Islet of Langerhans (tissue), 1 donor: ENCODE measurements around the gene ITGA7.

ENCODE experiments used
- FAIRE-seq: peaks from one replicate; lab custom pipeline; 2011; peaks lifted over from hg19 to GRCh38; lab: Jason Lieb, UNC

The ITGA7 gene

GRCh38 chr12:55698965-55699364 lies 8.7 kb downstream of the ITGA7 start:
- FAIRE-seq, result no peak

DNA sequence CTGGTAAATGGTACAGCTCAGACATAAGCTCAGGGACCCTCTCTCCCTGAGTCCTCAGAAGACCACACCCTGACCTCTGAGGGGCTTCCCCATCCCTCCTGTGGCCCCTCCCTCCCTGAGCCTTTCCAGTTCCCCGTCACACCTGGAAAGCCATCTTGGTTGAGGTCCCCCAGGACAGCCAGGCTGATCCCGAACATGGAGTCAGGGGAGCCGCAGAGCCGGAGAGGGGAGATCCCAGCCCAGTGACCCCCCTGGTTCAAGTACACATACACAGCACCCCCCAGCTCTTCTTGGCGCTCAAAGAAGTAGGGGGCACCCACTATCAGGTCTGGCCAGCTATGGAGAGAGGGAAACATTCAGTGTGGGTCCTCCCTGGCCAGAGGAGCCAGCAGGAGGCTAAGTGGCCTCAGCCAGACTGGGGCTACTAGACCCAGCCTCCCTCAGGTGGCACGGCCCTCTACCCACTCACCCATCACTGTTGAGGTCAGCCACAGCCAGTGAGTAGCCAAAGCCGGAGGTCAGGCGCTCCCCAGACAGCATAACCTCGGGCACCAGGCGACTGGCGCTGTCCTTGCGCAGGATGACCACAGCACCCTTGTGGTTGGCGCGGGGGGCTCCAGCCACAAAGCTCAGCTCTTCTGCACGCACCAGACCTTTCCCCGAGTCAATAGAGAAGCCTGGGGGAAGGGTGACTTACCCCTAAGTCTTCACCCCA lies 9.3 kb downstream of the ITGA7 start:
- FAIRE-seq, result no peak

- FAIRE-seq, result no peak
These were observed 10.0 kb downstream of the ITGA7 start for GRCh38 chr12:55697686-55698085.

DNA sequence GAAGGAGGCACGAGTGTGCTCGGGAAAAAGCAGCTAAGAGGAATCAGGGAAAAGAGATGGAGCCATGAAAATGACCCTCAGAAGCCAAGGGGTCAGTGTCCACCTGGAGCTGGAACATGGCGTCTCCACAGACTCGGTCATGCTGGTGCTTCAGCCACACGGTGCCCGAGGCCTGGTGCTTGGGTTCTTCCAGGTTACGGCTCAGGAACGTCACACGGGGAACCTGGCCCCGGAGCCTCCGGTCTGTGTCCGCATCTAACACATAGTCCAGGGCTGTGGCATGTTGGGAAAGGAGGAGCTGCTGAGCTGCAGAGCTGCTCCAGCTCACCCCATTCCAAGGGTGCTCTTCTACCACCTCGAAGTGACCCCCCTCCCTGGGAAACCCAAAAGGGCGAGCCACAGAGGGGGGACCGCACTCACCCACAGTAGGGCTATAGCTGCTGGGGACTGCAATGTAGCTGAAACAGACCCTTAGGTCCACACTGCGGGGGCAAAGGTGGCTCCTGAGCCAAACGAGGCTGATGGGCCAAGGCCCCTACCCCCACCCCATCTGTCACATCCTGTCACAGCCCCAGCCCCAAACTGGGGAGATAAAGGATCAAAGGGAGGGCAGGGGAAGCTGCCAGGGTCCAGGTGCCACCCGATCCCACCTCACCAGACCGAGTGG lies 10.8 kb downstream of the ITGA7 start:
- no peak for FAIRE-seq

DNA sequence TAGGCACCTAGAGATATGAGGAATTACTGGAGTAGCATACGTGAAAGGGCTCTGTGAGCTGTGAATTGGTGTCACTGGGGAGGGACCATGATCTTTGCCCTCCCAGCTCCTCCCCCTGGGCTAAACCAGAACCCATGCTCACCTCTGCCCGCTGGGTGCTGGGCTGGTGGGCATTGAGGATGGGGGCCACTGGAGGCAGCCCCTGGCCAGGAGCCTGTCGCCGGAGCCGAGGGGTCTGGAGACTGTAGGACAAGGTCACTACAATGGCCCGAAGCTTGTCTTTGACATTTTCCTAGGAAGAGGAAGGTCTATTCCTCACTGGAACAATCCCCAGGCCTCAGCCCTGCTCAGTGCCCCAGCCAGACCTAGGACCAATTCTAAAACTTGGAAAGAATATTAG lies 11.6 kb downstream of the ITGA7 start:
- no peak for FAIRE-seq

DNA sequence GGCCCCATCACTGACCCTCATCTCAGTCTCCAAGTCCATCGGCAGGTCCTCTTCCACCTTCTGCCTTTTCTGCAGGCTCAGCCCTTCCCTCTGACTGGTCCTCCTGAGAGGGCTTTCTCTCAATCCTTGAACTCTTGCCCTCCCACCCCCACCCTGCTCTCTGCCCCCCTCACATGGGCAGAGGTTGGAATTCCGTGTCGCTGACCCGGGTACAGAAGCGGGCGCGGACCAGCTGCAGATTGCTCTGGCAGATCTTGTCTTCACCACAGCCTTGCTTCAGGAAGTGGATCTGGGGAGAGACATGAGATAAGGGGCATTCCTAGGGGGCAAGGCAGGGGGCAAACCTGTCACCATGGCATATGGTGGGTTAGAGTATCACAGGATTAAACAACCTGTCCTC lies 12.4 kb downstream of the ITGA7 start:
- FAIRE-seq, result no peak

- no peak for FAIRE-seq
These were observed 13.1 kb downstream of the ITGA7 start for GRCh38 chr12:55694651-55695050.

GRCh38 chr12:55694188-55694515 lies 13.6 kb downstream of the ITGA7 start:
- FAIRE-seq, result no peak

DNA sequence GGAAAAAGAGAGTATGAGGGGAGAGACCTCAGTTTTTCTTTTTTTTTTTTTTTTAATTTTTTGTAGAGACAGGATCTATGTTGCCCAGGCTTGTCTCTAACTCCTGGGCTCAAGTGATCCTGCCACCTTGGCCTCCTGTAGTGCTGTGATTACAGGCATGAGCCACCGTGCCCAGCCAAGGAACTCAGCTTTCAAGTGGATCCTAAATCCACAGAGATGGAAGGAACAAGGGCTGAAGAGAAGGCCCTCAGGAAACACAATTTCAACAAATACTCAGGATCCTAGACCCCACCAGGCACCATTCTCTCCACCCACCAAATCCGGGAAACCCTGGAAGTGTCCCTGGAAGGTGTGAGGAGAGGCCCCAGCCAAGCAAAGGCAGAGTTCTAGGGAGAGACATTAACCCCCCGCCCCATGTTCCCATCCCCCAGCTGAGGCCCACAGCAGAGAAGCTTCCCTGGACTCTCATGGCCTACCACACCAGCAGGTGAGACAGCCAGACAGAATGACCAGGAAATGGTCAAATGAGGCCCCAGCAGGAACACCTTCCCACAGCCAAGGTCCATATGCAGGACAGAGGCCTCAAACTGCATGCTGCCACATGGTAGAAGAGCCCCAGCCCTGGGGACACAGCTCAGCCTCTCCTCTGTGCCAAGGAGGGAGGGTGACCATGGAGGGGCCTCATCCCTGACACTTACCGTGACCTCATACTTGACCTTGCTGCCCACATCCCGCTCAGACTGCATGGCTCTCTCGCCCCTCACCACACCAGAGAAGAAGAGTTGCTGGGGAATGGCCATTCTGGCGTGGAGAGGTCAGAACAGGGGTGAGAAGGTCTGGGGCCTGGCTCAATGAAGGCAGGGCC lies 14.1 kb downstream of the ITGA7 start:
- FAIRE-seq, result no peak

DNA sequence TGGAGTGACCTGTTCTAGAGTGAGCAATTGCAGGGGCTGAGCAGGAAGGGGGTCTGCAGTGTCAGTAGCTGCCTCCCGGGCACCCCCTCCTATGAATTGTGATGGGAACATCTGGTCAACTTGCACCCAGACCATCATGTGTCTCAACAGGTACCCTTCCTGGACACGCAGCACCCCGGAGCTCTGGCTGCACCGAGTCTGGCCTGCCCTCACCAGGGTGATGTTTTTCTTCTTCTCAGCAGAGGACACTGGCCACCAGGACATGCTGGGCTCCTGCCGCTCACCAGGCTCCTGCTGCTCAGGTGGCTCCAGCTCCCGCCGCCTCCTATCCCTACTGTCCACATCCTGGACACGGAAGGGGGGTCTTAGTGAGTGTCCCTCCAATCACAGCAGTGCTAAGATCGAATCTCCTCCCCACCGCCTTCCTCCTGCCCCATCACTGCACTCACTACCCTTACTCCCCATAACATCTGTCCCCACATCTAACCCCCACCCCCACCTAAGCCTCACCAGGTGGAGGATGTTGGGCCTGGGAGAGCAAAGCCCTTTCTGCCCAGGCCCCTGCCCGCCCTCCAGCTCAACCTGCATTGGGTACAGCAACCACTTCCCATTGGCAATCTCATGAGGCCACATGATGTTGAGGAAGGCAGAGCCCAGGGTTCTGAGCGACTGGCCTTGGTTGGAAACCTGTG lies 14.9 kb downstream of the ITGA7 start:
- no peak for FAIRE-seq

DNA sequence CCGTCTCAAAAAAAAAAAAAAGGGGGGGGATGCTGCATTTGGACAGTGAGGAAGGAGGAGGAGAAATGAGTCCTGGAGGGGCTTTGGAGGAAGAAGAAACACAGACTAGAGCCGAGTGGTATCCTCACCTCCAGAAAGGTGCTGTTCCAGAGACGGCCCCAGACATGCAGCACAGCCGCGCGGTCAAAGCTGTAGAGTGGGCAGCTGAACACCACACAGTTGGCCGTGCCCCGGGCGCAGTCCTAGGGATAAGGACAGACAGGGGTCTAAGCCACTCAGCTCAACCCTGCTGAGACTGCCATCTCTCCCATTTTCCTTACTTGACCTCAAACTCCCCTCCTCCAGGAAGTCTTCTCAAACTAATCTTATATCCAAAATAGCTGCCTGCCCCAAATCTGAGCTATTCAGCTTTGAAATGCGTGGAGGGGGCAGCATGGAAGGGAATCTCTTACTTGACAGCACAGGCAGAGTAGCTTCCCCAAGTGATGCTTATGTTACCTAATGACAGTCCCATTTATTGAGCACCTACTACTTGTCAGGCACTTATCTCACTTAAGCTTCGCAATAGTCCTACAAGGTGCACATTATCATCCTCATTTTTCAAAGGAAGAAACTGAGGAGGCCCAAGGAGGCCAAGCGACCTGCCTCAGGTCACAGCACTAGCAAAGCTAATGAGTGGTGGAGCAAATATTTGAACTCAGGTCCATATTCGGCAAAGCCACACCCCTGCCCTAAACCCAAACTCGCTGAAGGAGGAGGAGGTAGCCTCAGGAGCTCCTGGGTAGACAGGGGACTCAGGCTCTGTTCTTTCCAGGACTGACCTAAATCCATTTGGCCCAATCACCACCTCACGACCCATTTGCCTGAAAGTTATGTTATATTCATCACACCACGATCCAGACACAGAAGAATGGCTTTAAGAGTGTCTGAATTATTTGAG lies 18.7 kb downstream of the ITGA7 start:
- no peak for FAIRE-seq

GRCh38 chr12:55687746-55688145 lies 20.0 kb downstream of the ITGA7 start:
- no peak for FAIRE-seq

- no peak for FAIRE-seq
These were observed 21.2 kb downstream of the ITGA7 start for GRCh38 chr12:55686366-55687010.

DNA sequence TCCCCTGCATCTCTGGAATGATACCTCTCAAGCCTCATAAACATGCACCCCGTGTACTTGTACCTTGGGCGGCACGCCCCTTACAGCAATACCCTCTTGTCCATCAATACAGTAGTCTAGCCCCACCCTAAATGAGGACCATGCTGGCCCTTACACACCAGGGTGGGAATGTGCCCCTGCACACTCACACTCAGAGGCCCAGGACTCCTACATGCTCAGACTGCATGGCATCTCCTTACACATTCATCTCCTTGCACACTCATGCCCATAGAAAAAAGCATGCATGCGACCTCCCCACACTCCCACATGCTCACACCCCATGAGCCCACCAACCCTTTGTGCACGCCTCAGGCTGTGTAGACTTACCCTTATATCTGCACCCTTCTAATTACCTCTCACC lies 22.0 kb downstream of the ITGA7 start:
- no peak for FAIRE-seq

- FAIRE-seq, result no peak
These were observed 22.8 kb downstream of the ITGA7 start for GRCh38 chr12:55684761-55685370.

- FAIRE-seq, result no peak
These were observed 24.0 kb downstream of the ITGA7 start for GRCh38 chr12:55683676-55684075.

DNA sequence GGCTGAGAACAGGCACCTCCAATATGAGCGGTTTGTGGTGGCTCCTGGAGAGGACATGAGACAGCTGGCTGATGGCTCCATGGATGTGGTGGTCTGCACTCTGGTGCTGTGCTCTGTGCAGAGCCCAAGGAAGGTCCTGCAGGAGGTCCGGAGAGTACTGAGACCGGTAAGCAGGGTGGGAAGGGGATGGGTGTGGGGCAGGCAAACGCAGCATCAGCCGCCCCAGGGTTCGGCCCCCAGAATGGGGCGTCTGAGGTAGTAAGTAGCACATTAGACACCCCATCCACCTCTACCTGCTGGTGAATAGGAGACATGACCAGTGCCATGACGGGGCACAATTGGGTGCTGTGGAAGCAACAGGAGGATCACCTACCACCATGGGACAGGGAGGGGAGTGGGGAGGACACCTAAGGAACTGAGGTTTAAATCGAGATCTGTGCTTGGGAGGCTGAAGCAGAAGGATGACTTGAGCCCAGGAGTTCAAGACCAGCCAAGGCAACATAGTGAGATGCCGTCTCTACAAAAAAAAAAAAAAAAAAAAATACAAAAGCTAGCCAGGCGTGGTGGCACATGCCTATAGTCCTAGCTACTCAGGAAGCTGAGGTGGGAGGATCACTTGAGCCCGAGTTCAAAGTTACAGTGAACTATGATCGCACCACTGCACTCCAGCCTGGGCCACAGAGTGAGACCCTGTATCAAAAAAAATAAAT lies 25.5 kb downstream of the ITGA7 start:
- no peak for FAIRE-seq

GRCh38 chr12:55681142-55682077 lies 26.3 kb downstream of the ITGA7 start:
- FAIRE-seq, result no peak

- FAIRE-seq, result no peak
These were observed 28.0 kb downstream of the ITGA7 start for GRCh38 chr12:55679691-55680090.
